ENCODE results near the gene INAFM2. TPM values are rescaled to one million over a fixed set of nuclear protein-coding genes. Genes with fewer than 3 reads are reported as not detected.

The INAFM2 gene
- total and polyA plus RNA-seq, 2 experiments from 2014 or later = 18.1 to 32.7 TPM

GRCh38 chr15:40316931-40317330, 6.6 kb upstream of the INAFM2 start:
- Histone ChIP-seq H4K20me1 (replicated peaks; ENCODE audit: insufficient read depth) (no peaks in the 10 kb centered on the region), H3F3A (replicated peaks; ENCODE audit: low read depth) (no peaks in the 10 kb centered on the region), H3K4me2 (no peak overlapping the region), H3K4me3 (no peak overlapping the region), H3K4me1 (ENCODE audit: insufficient read depth) (peaks cover 6% of the 10 kb centered on the region), H3K27me3 (ENCODE audit: insufficient read depth) (peaks cover 8% of the 10 kb centered on the region), H2AFZ (no peak overlapping the region), H3K9me2 (ENCODE audit: insufficient read depth) (0 out of 2 replicates have a peak, but pooled peaks cover 8% of the 10 kb centered on the region), H3K36me3 (ENCODE audit: insufficient read depth) (no peaks in the 10 kb centered on the region), H3K27ac (ENCODE audit: low read depth) (no peak overlapping the region), H3K79me2 (replicated peaks; ENCODE audit: insufficient read depth) (no peaks in the 10 kb centered on the region)
- no peak for DNase-seq (ENCODE audit: low spot score)
- TF ChIP-seq ETS1 (IDR thresholded peaks at IDR 0.05) = no peak
- TF ChIP-seq POLR2AphosphoS5 (IDR thresholded peaks at IDR 0.05; ENCODE audit: low read depth) = no peak
- no peak for TF ChIP-seq STAT1 (IDR thresholded peaks at IDR 0.05; ENCODE audit: unreplicated experiment)
- no peak for TF ChIP-seq JUNB (IDR thresholded peaks at IDR 0.05; ENCODE audit: unreplicated experiment)
- no peak for TF ChIP-seq ZNF462 (CRISPR knock-in tag; IDR thresholded peaks at IDR 0.05)
- no peak for TF ChIP-seq REST (IDR thresholded peaks at IDR 0.05; ENCODE audit: unreplicated experiment)
- no peak for TF ChIP-seq ZNF114 (CRISPR knock-in tag; IDR thresholded peaks at IDR 0.05)
- no peak for TF ChIP-seq EZH2 (IDR thresholded peaks at IDR 0.05; ENCODE audit: low read depth, unreplicated experiment)
- no peak for TF ChIP-seq CREB1 (CRISPR knock-in tag; IDR thresholded peaks at IDR 0.05; ENCODE audit: low read depth)
- ATAC-seq = no peak
- Mint-ChIP-seq H3K27ac (no peak overlapping the region), H3K9me3 (no peaks in the 10 kb centered on the region; the same call in 2 of the 3 replicates), H3K27me3 (ENCODE audit: insufficient read depth, low read depth, poor library complexity) (peaks cover 12% of the 10 kb centered on the region), H3K4me1 (peaks cover 12% of the 10 kb centered on the region), H3K4me3 (no peak overlapping the region), H3K36me3 (ENCODE audit: low read depth) (no peaks in the 10 kb centered on the region)

All from GM23338 (cell line).